A549 (cell line): Measurements from ENCODE around the gene KRT7. TPM values are rescaled to one million over a fixed set of nuclear protein-coding genes. Genes with fewer than 3 reads are reported as not detected.

ENCODE experiments used
- ATAC-seq, 2 experiments: fragments of 200-7000 bp in 1 of 2; fragments of >200 bp in 1 of 2; cut with Nextera tagmentation in 1 of 2; cut with Tn5 transposase in 1 of 2; 3 replicates each; pipeline versions ENCODE4 v1.8.0 to v1.9.1; 2018 to 2020; ENCODE audit warnings: mild to moderate bottlenecking in 1 of 2, moderate library complexity in 1 of 2
- CTCF ChIA-PET: fragments of 300-600 bp; sonication (Branson Sonifier 250); formaldehyde crosslinking; extraction: SDS; loops from one replicate; lab custom pipeline; 2021; ENCODE audit warnings: antibody characterized with exemption, inconsistent platforms; lab: Yijun Ruan, JAX
- POLR2A ChIA-PET: fragments of 350-600 bp; formaldehyde crosslinking; extraction: SDS; loops from one replicate; lab custom pipeline; 2021; ENCODE audit warnings: antibody characterized with exemption, inconsistent platforms; lab: Yijun Ruan, JAX
- DNase-seq, 2 experiments: peaks; one replicate each; pipeline versions ENCODE4 v3.0.0 to v3.0.0-alpha.2; 2011 to 2016; ENCODE audit warnings: low read depth in 1 of 2, low spot score in 1 of 2
- FAIRE-seq: peaks from 2 replicates; lab custom pipeline; 2011; peaks lifted over from hg19 to GRCh38; lab: Jason Lieb, UNC
- H3K27ac ChIP-seq, 2 experiments: fragments of >200 bp; sonication (Bioruptor Twin); formaldehyde crosslinking; 3 replicates each; pipeline ENCODE4 v1.5.1; 2016 to 2017
- H3K4me1 ChIP-seq: fragments of >200 bp; sonication (Bioruptor Twin); formaldehyde crosslinking; 3 replicates; pipeline ENCODE4 v1.6.1; 2016
- H3K4me2 ChIP-seq: fragments of >200 bp; sonication (Bioruptor Twin); formaldehyde crosslinking; 3 replicates; pipeline ENCODE4 v1.6.1; 2016
- H3K4me3 ChIP-seq: fragments of >200 bp; sonication (Bioruptor Twin); formaldehyde crosslinking; 3 replicates; pipeline ENCODE4 v1.5.1; 2016
- H3K9me3 ChIP-seq: fragments of >200 bp; sonication (Bioruptor Twin); formaldehyde crosslinking; 3 replicates; pipeline ENCODE4 v1.6.1; 2016
- ATOH8 ChIP-seq: fragments of 250-450 bp; sonication (Bioruptor Pico); IDR thresholded peaks from 2 replicates; pipeline ENCODE4 v1.5.0; 2020; ENCODE audit warnings: low read depth, mild to moderate bottlenecking, moderate library complexity
- BCL3 ChIP-seq: fragments of >200 bp; sonication (Bioruptor Twin); formaldehyde crosslinking; IDR thresholded peaks from 3 replicates; pipeline ENCODE4 v1.6.1; 2016
- BHLHE40 ChIP-seq: IDR thresholded peaks from 2 replicates; pipeline ENCODE4 v1.6.1; 2012; ENCODE audit warnings: low read depth, low read length, inconsistent platforms
- CEBPB ChIP-seq, 2 experiments: fragments of >200 bp in 1 of 2; sonication (Bioruptor Twin) in 1 of 2; formaldehyde crosslinking in 1 of 2; IDR thresholded peaks; 2 replicates each; pipeline ENCODE4 v1.6.1; 2012 to 2016
- CHD4 ChIP-seq: fragments of 200-600 bp; sonication (generic); IDR thresholded peaks from 2 replicates; pipeline ENCODE4 v1.6.1; 2016; ENCODE audit warnings: antibody characterized with exemption, mild to moderate bottlenecking, borderline replicate concordance
- E2F6 ChIP-seq: IDR thresholded peaks from 2 replicates; pipeline ENCODE4 v1.6.1; 2012; ENCODE audit warnings: low read depth, borderline replicate concordance
- FOSB ChIP-seq: fragments of 250-450 bp; sonication (Bioruptor Pico); IDR thresholded peaks from 2 replicates; pipeline ENCODE4 v1.5.0; 2020; ENCODE audit warnings: mild to moderate bottlenecking, moderate library complexity
- FOSL2 ChIP-seq, 2 experiments: fragments of 450-650 bp in 1 of 2; fragments of >200 bp in 1 of 2; sonication (Bioruptor Twin) in 1 of 2; formaldehyde crosslinking; IDR thresholded peaks; 2 replicates each; pipeline versions ENCODE4 v1.5.0 to v1.6.1; 2016 to 2020; ENCODE audit warnings: mild to moderate bottlenecking in 1 of 2, moderate library complexity in 1 of 2
- FOXS1 ChIP-seq: fragments of 250-450 bp; sonication (Bioruptor Pico); IDR thresholded peaks from 2 replicates; pipeline ENCODE4 v1.5.0; 2020; ENCODE audit warnings: mild to moderate bottlenecking, moderate library complexity
- HDAC2 ChIP-seq: fragments of 200-600 bp; sonication (generic); IDR thresholded peaks from 2 replicates; pipeline ENCODE4 v1.6.1; 2016
- HES2 ChIP-seq: fragments of >200 bp; sonication (Bioruptor Twin); formaldehyde crosslinking; IDR thresholded peaks from 2 replicates; pipeline ENCODE4 v1.6.1; 2016
- HEYL ChIP-seq: fragments of 250-450 bp; sonication (Bioruptor Pico); IDR thresholded peaks from 2 replicates; pipeline ENCODE4 v1.8.0; 2021; ENCODE audit warnings: mild to moderate bottlenecking, moderate library complexity
- HOXB5 ChIP-seq: fragments of 250-450 bp; sonication (Bioruptor Pico); IDR thresholded peaks from 2 replicates; pipeline ENCODE4 v1.5.0; 2020; ENCODE audit warnings: mild to moderate bottlenecking, moderate library complexity
- JUN ChIP-seq, 2 experiments: fragments of >200 bp; sonication (Bioruptor Twin); formaldehyde crosslinking; IDR thresholded peaks; 2 replicates in 1 of 2; 3 replicates in 1 of 2; pipeline ENCODE4 v1.6.1; 2016 to 2017
- KDM5A ChIP-seq: fragments of 200-600 bp; sonication (generic); IDR thresholded peaks from 2 replicates; pipeline ENCODE4 v1.6.1; 2016; ENCODE audit warnings: antibody characterized with exemption, mild to moderate bottlenecking
- MAFK ChIP-seq: fragments of 450-650 bp; IDR thresholded peaks from 2 replicates; pipeline ENCODE4 v1.6.1; 2014; ENCODE audit not compliant: partially characterized antibody
- MYC ChIP-seq: IDR thresholded peaks from 2 replicates; pipeline ENCODE4 v1.6.1; 2012; ENCODE audit warnings: mild to moderate bottlenecking, inconsistent platforms, low read length, improper control_type of control experiment, borderline replicate concordance
- NPAS2 ChIP-seq: fragments of 250-450 bp; sonication (Bioruptor Pico); IDR thresholded peaks from 2 replicates; pipeline ENCODE4 v1.8.0; 2022; ENCODE audit warnings: mild to moderate bottlenecking, moderate library complexity, borderline replicate concordance
- NR3C1 ChIP-seq: fragments of >200 bp; sonication (Bioruptor Twin); formaldehyde crosslinking; IDR thresholded peaks from 3 replicates; pipeline ENCODE4 v1.6.1; 2017
- PBX3 ChIP-seq: IDR thresholded peaks from 2 replicates; pipeline ENCODE4 v1.6.1; 2012
- PHF8 ChIP-seq: fragments of 200-600 bp; sonication (generic); IDR thresholded peaks from 2 replicates; pipeline ENCODE4 v1.6.1; 2016; ENCODE audit warnings: low read depth, mild to moderate bottlenecking, antibody characterized with exemption, moderate library complexity, borderline replicate concordance
- POLR2A ChIP-seq: IDR thresholded peaks from 2 replicates; pipeline ENCODE4 v1.6.1; 2012; ENCODE audit warnings: mild to moderate bottlenecking, low read length
- POLR2AphosphoS2 ChIP-seq: conservative IDR thresholded peaks from 2 replicates; pipeline ENCODE4 v1.6.1; 2012; ENCODE audit warnings: low read length, improper control_type of control experiment, inconsistent platforms
- RARB ChIP-seq: fragments of 250-450 bp; sonication (Bioruptor Pico); IDR thresholded peaks from 2 replicates; pipeline ENCODE4 v1.8.0; 2021; ENCODE audit warnings: mild to moderate bottlenecking, moderate library complexity
- RCOR1 ChIP-seq: fragments of 150-350 bp; IDR thresholded peaks from 2 replicates; pipeline ENCODE4 v1.6.1; 2014; ENCODE audit warnings: antibody characterized with exemption, low read length, low read depth
- REST ChIP-seq: fragments of 200-600 bp; sonication (generic); IDR thresholded peaks from 2 replicates; pipeline ENCODE4 v1.6.1; 2016; ENCODE audit warnings: antibody characterized with exemption, mild to moderate bottlenecking, moderate library complexity
- RFX5 ChIP-seq: fragments of 450-650 bp; IDR thresholded peaks from 2 replicates; pipeline ENCODE4 v1.7.1; 2014; ENCODE audit warnings: antibody characterized with exemption, mild to moderate bottlenecking, moderate library complexity
- SMC3 ChIP-seq: fragments of >200 bp; sonication (Bioruptor Twin); formaldehyde crosslinking; IDR thresholded peaks from 3 replicates; pipeline ENCODE4 v1.6.1; 2018; ENCODE audit warnings: inconsistent platforms
- SREBF2 ChIP-seq: fragments of 450-650 bp; IDR thresholded peaks from 2 replicates; pipeline ENCODE4 v1.6.1; 2014; ENCODE audit warnings: mild to moderate bottlenecking, moderate library complexity
- ZSCAN20 ChIP-seq: fragments of 250-450 bp; sonication (Bioruptor Pico); IDR thresholded peaks from 2 replicates; pipeline ENCODE4 v1.8.0; 2022; ENCODE audit warnings: mild to moderate bottlenecking, moderate library complexity
- WGBS: methylation state at CpG from one replicate; pipeline ENCODE4 v1.1.6; 2017; ENCODE audit errors: missing lambda C conversion rate; 5-methylcytosine and 5-hydroxymethylcytosine counted together
- polyA plus RNA-seq, 4 experiments: library from polyadenylated mRNA; depleted of rRNA in 3 of 4; stranded (reverse); fragments of >200 nt; fragmentation: RNase III in 1 of 4; extraction: RNeasy Plus Mini Kit Qiagen cat#74134 plus additional on column Dnase treatment in 1 of 4; gene quantifications; 2 replicates in 3 of 4; 3 replicates in 1 of 4; pipeline ENCODE4 v1.2.3, GENCODE V29; 2011 to 2017

KRT7 gene
- polyA plus RNA-seq, 2 of the 4 experiments (the other 2 are of a cell fraction) = 2,623 to 3,055 TPM

- POLR2A ChIA-PET = interaction anchor here (0.5 to 18.5 kb wide), 11 partner anchors 9 to 626 kb away, joined by 3 to 383 read pairs (median 3); partner anchors contain the start of gene KRT86
- peaks cover 75% of the 10 kb centered on the region for H3K4me1 ChIP-seq
- ATAC-seq (peak in 1 of 2 experiments; percentile 4; a peak in 3 of 6 replicates), DNase-seq (peak in 1 of 2 experiments; percentile 82), FAIRE-seq (peak; percentile 39)
- H3K4me3 ChIP-seq = no peak overlapping the region
- H3K27ac ChIP-seq = peak overlapping the region; percentile 69 to 97
- WGBS = 56% methylated on average over 14 of the region's 14 CpGs
- no peak overlapping the region for H3K4me2 ChIP-seq
- H3K9me3 ChIP-seq = no peaks in the 10 kb centered on the region
- CTCF ChIA-PET = interaction anchor here (0.6 to 14.8 kb wide), 20 partner anchors 9 to 626 kb away, joined by 3 to 321 read pairs (median 6); partner anchors contain the start of genes KRT7 and KRT86
- no peak for TF ChIP-seq RFX5
- no peak for TF ChIP-seq HEYL (CRISPR knock-in tag)
- no peak for TF ChIP-seq FOSL2 (IDR thresholded peaks at IDR 0.05)
- TF ChIP-seq FOSL2 (CRISPR knock-in tag; IDR thresholded peaks at IDR 0.05) = 0 out of 2 replicates have a peak, but pooled peaks have one; percentile 22
- TF ChIP-seq PBX3 = peak; percentile 83
- TF ChIP-seq FOSB (CRISPR knock-in tag) = peak; percentile 96
- TF ChIP-seq FOXS1 (CRISPR knock-in tag) = no peak
- no peak for TF ChIP-seq E2F6
- TF ChIP-seq HOXB5 (CRISPR knock-in tag) = no peak; the same call in 1 of the 2 replicates
- TF ChIP-seq CHD4 = no peak
- TF ChIP-seq HDAC2 = no peak
- TF ChIP-seq BCL3 = peak; percentile 3; the same call in 1 of the 3 replicates
- no peak for TF ChIP-seq REST
- TF ChIP-seq ZSCAN20 (CRISPR knock-in tag) = no peak
- TF ChIP-seq POLR2A = peak; percentile 26
- TF ChIP-seq NPAS2 (CRISPR knock-in tag) = no peak
- TF ChIP-seq PHF8 = no peak
- TF ChIP-seq RARB (CRISPR knock-in tag) = peak; percentile 79; the same call in 1 of the 2 replicates
- TF ChIP-seq SREBF2 = no peak
- no peak for TF ChIP-seq BHLHE40
- TF ChIP-seq MAFK = no peak
- TF ChIP-seq JUN (IDR thresholded peaks at IDR 0.05) = peak; percentile 18 to 65; a peak in 3 of 5 replicates
- no peak for TF ChIP-seq NR3C1
- TF ChIP-seq KDM5A = no peak
- TF ChIP-seq ATOH8 (CRISPR knock-in tag) = 0 out of 2 replicates have a peak, but pooled peaks have one; percentile 53
- 0 out of 3 replicates have a peak, but pooled peaks have one; percentile 6 for TF ChIP-seq SMC3
- no peak for TF ChIP-seq CEBPB (IDR thresholded peaks at IDR 0.05)
- no peak for TF ChIP-seq MYC
- TF ChIP-seq POLR2AphosphoS2 = peak; percentile 81
- TF ChIP-seq RCOR1 = no peak
- TF ChIP-seq HES2 = no peak
These were observed 20.5 kb downstream of the KRT7 start for GRCh38 chr12:52253391-52254179.
